ENCODE measurements around the gene NRG3.

The NRG3 gene

GRCh38 chr10:82762641-82763040 lies 887.6 kb downstream of the NRG3 start:
- Mint-ChIP-seq H3K4me3 (no peak overlapping the region), H3K9me3 (no peaks in the 10 kb centered on the region), H3K4me1 (no peaks in the 10 kb centered on the region), H3K27me3 (ENCODE audit: low read depth) (no peaks in the 10 kb centered on the region), H3K36me3 (ENCODE audit: low read depth) (no peaks in the 10 kb centered on the region), H3K27ac (no peak overlapping the region)
- TF ChIP-seq CTCF (IDR thresholded peaks at IDR 0.05; ENCODE audit: unreplicated experiment in 3 of 3) = no peak

GRCh38 chr10:82768040-82768439 lies 893.0 kb downstream of the NRG3 start:
- Mint-ChIP-seq H3K4me3 (no peak overlapping the region), H3K36me3 (ENCODE audit: low read depth) (peaks cover 4% of the 10 kb centered on the region), H3K9me3 (no peaks in the 10 kb centered on the region), H3K4me1 (no peaks in the 10 kb centered on the region), H3K27me3 (ENCODE audit: low read depth) (no peaks in the 10 kb centered on the region), H3K27ac (no peak overlapping the region)
- TF ChIP-seq CTCF (IDR thresholded peaks at IDR 0.05; ENCODE audit: unreplicated experiment in 3 of 3) = no peak

GRCh38 chr10:82778908-82779307 lies 903.9 kb downstream of the NRG3 start:
- H3K27me3 Mint-ChIP-seq (ENCODE audit: low read depth) = no peaks in the 10 kb centered on the region
- H3K36me3 Mint-ChIP-seq (ENCODE audit: low read depth) = peaks cover 8% of the 10 kb centered on the region
- no peak overlapping the region for H3K27ac Mint-ChIP-seq
- peaks cover 18% of the 10 kb centered on the region for H3K9me3 Mint-ChIP-seq
- TF ChIP-seq CTCF (IDR thresholded peaks at IDR 0.05; ENCODE audit: unreplicated experiment in 3 of 3) = no peak
- no peak overlapping the region for H3K4me3 Mint-ChIP-seq
- H3K4me1 Mint-ChIP-seq = no peaks in the 10 kb centered on the region

- peak; percentile 56 to 61 (median 56) for TF ChIP-seq CTCF (IDR thresholded peaks at IDR 0.05; ENCODE audit: unreplicated experiment in 3 of 3)
- H3K4me3 Mint-ChIP-seq = no peak overlapping the region
- no peaks in the 10 kb centered on the region for H3K27me3 Mint-ChIP-seq (ENCODE audit: low read depth)
- H3K9me3 Mint-ChIP-seq = peaks cover 8% of the 10 kb centered on the region
- peaks cover under 1% of the 10 kb centered on the region for H3K36me3 Mint-ChIP-seq (ENCODE audit: low read depth)
- peak overlapping the region in 1 of 3 experiments; percentile 34 for H3K27ac Mint-ChIP-seq
- H3K4me1 Mint-ChIP-seq = peaks cover 10% of the 10 kb centered on the region
Observed at GRCh38 chr10:82796510-82796909, 921.5 kb downstream of the NRG3 start.

- Mint-ChIP-seq H3K4me1 (peaks cover 9% of the 10 kb centered on the region), H3K36me3 (ENCODE audit: low read depth) (no peaks in the 10 kb centered on the region), H3K4me3 (no peak overlapping the region), H3K9me3 (no peaks in the 10 kb centered on the region), H3K27ac (no peak overlapping the region), H3K27me3 (ENCODE audit: low read depth) (no peaks in the 10 kb centered on the region)
- no peak for TF ChIP-seq CTCF (IDR thresholded peaks at IDR 0.05; ENCODE audit: unreplicated experiment in 3 of 3)
Observed at GRCh38 chr10:82801289-82801688, 926.3 kb downstream of the NRG3 start.

- Mint-ChIP-seq H3K4me3 (no peak overlapping the region), H3K27ac (no peak overlapping the region), H3K36me3 (ENCODE audit: low read depth) (no peaks in the 10 kb centered on the region), H3K27me3 (ENCODE audit: low read depth) (no peaks in the 10 kb centered on the region), H3K4me1 (no peaks in the 10 kb centered on the region), H3K9me3 (no peaks in the 10 kb centered on the region)
- peak in 2 of 3 experiments; percentile 21 to 22 for TF ChIP-seq CTCF (IDR thresholded peaks at IDR 0.05; ENCODE audit: unreplicated experiment in 3 of 3)
Observed at GRCh38 chr10:82811621-82812020, 936.6 kb downstream of the NRG3 start.
